Measurements from ENCODE around the gene P2RX3.

DNA sequence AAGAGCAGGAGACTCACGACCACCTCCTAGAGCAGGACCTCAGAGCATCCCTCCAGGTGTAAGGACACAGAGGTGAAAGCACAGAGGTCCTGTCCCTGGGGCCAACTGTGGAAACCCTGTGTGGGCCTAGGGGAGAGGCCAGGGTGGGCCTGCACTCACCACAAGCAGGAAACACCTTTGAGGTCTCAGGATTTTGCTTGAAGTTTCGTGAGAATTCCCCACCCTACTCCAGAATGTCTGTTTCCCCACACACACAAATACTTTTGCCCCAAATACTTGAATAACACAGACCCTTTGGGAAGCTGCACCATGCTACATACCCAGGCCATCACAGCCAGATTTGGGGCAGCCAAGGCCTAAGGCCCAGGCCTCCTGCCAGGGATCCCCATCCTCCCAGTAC, 70.6 kb downstream of the P2RX3 start:
- TF ChIP-seq, protein P1, sequence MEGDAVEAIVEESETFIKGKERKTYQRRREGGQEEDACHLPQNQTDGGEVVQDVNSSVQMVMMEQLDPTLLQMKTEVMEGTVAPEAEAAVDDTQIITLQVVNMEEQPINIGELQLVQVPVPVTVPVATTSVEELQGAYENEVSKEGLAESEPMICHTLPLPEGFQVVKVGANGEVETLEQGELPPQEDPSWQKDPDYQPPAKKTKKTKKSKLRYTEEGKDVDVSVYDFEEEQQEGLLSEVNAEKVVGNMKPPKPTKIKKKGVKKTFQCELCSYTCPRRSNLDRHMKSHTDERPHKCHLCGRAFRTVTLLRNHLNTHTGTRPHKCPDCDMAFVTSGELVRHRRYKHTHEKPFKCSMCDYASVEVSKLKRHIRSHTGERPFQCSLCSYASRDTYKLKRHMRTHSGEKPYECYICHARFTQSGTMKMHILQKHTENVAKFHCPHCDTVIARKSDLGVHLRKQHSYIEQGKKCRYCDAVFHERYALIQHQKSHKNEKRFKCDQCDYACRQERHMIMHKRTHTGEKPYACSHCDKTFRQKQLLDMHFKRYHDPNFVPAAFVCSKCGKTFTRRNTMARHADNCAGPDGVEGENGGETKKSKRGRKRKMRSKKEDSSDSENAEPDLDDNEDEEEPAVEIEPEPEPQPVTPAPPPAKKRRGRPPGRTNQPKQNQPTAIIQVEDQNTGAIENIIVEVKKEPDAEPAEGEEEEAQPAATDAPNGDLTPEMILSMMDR (IDR thresholded peaks at IDR 0.05): no peak
- TF ChIP-seq POLR2A (IDR thresholded peaks at IDR 0.05) (no peak), EP300 (IDR thresholded peaks at IDR 0.05) (no peak)

Measured in tibial nerve (tissue), 4 donors.